Heart left ventricle (tissue), 16 donors: Measurements from ENCODE around the gene ERGIC1. TPM values are rescaled to one million over a fixed set of nuclear protein-coding genes. Genes with fewer than 3 reads are reported as not detected.

Experiments used
- ATAC-seq, 4 donors: fragments of 200-7000 bp; cut with Tn5 transposase; one replicate each; pipeline ENCODE4 v1.9.1; 2020 to 2022; ENCODE audit warnings: moderate library complexity in 4 of 4, mild to moderate bottlenecking in 3 of 4, moderate number of reproducible peaks in 1 of 4
- DNase-seq, 5 donors: peaks; one replicate each; pipeline ENCODE4 v3.0.0-alpha.2; 2020
- H3K27ac ChIP-seq, 12 donors: fragments of 200-600 bp; sonication (generic) in 4 of 12; one replicate each; pipeline versions ENCODE4 v1.5.0 to v1.8.0; 2016 to 2022; ENCODE audit warnings: mild to moderate bottlenecking in 2 of 12
- H3K27me3 ChIP-seq, 9 donors: fragments of 200-600 bp; sonication (generic) in 2 of 9; one replicate each; pipeline versions ENCODE4 v1.5.1 to v1.8.0; 2016 to 2022; ENCODE audit warnings: mild to moderate bottlenecking in 3 of 9
- H3K36me3 ChIP-seq, 9 donors: fragments of 200-600 bp; sonication (generic) in 2 of 9; one replicate each; pipeline versions ENCODE4 v1.5.0 to v1.8.0; 2018 to 2022; ENCODE audit warnings: mild to moderate bottlenecking in 2 of 9
- H3K4me1 ChIP-seq, 12 donors: fragments of 200-600 bp; sonication (generic) in 4 of 12; one replicate each; pipeline versions ENCODE4 v1.5.0 to v1.8.0; 2016 to 2022; ENCODE audit warnings: mild to moderate bottlenecking in 3 of 12
- H3K4me3 ChIP-seq, 12 donors: fragments of 200-600 bp; sonication (generic) in 4 of 12; one replicate each; pipeline versions ENCODE4 v1.5.0 to v1.8.0; 2017 to 2022; ENCODE audit warnings: mild to moderate bottlenecking in 9 of 12, moderate library complexity in 4 of 12
- H3K9me3 ChIP-seq, 12 donors: fragments of 200-600 bp; sonication (generic) in 4 of 12; one replicate each; pipeline versions ENCODE4 v1.5.0 to v1.8.0; 2016 to 2022; ENCODE audit warnings: mild to moderate bottlenecking in 1 of 12
- CTCF ChIP-seq, 12 donors: fragments of 200-600 bp; sonication (generic) in 4 of 12; IDR thresholded peaks; one replicate each; pipeline versions ENCODE4 v1.5.0 to v1.8.0; 2018 to 2022; ENCODE audit warnings: antibody characterized with exemption in 12 of 12, mild to moderate bottlenecking in 5 of 12
- POLR2A ChIP-seq, 2 donors: fragments of 450-650 bp; IDR thresholded peaks; one replicate each; pipeline ENCODE4 v1.6.1; 2017; ENCODE audit warnings: antibody characterized with exemption in 2 of 2, mild to moderate bottlenecking in 2 of 2, moderate library complexity in 2 of 2
- WGBS, 4 donors: extraction: QIAGEN DNeasy Blood & Tissue Kit in 2 of 4; methylation state at CpG; one replicate each; pipeline versions ENCODE4 v1.1.5 to v1.1.7; 2013 to 2018; 5-methylcytosine and 5-hydroxymethylcytosine counted together
- intact Hi-C, 10 donors: fragments of 100-400 bp; cut with DNase I; formaldehyde crosslinking; loops; one replicate each; pipeline versions ENCODE4 v1.11.1 to v1.14.2; 2022
- polyA plus RNA-seq, 2 donors: library from polyadenylated mRNA; stranded (reverse); fragments of 200-250 nt; gene quantifications; one replicate each; pipeline ENCODE4 v1.2.3, GENCODE V29; 2013
- total RNA-seq, 9 donors: library from RNA; depleted of rRNA in 2 of 9; stranded (reverse); fragments of >200 nt in 2 of 9; fragmentation: NEBNext Ultra II Directional in 3 of 9; extraction: Animal tissue kit (Norgen Biotek cat#: 25700) in 3 of 9; gene quantifications; one replicate each; pipeline versions ENCODE4 v1.1.0 to v1.2.4, GENCODE V29; 2016 to 2023
- donor health status: ischemic (EF 13 %, LVEDD 7.1; RV severe dilation, severe dysfunction).
- donor health status: healthy with polysubstance abuse.
- donor health status: DM: no; HTN: yes; CAD: no.
- donor health status: DM: no; HTN: no; CAD: no.
- donor health status: ischemic (EF 25% LVEDD 6.9; RV normal size, moderate dysfunction).
- donor health status: ischemic (EF 25% LVEDD 5.7; RV mildly dilated, moderate dysfunction).
- donor health status: healthy.
- donor health status: DM: yes; HTN: yes; CAD: no.
- donor health status: ischemic (EF 35%, LVEDD 5.7; RV mildly dilated, moderate dysfunction).
- donor health status: nonischemic (EF 11% LVEDD 7.7; RV severe dilation, severe dysfunction).
- donor health status: DM: yes; HTN: yes; CAD: no.
- donor health status: PGD.
- donor health status: ischemic (EF 29% LVEDD 5.4; RV normal size, mild dysfunction).
- donor health status: nonischemic (EF 23%, LVEDD 6.1; RV moderate dilation, normal function).

ERGIC1 gene
- total and polyA plus RNA-seq, 11 donors: 66.6 to 115 (median 84.9) TPM

DNA sequence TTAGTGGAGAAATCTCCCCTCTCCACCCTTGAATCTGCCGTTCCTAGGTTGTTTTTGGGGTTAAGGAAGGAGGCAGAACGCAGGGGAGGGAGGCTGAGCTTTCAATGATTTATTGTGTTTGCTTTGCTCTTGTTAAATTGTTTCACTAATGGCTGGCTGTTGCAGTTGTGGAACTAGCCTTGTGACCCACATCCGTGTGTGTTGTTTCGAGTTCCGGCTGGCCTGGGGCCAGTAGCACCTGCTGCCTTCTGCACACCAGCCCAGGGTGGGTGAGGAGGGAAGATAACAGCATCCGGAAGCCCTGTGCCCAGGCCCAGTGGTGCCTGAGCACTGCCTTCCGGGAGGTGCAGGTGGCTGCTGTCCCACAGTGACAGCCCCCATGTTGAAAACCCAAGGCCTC, 3.6 kb downstream of the ERGIC1 start:
- ATAC-seq (no peak), DNase-seq (no peak)
- intact Hi-C loops: loop anchor here in 2 of 10 donors (10.0 kb wide), 2 partner anchors 63 to 123 kb away; partner anchors contain the start of gene DUSP1 (in 1 of the 2)
- no peaks in the 10 kb centered on the region for H3K9me3 ChIP-seq
- 41 to 57% (median 48%) methylated on average over 6 to 7 of the region's 7 CpGs for WGBS, 4 donors
- H3K36me3 ChIP-seq: peaks cover 0 to 4% (median 0%) of the 10 kb centered on the region in 9 donors
- peaks cover 3 to 60% (median 40%) of the 10 kb centered on the region in 12 donors for H3K4me1 ChIP-seq
- no peak overlapping the region for H3K4me3 ChIP-seq
- H3K27me3 ChIP-seq: no peaks in the 10 kb centered on the region
- no peak for TF ChIP-seq POLR2A (IDR thresholded peaks at IDR 0.05)
- TF ChIP-seq CTCF (IDR thresholded peaks at IDR 0.05): no peak
- peak overlapping the region in 2 of 12 donors; percentile 38 to 87 for H3K27ac ChIP-seq

- Histone ChIP-seq H3K27me3 (no peaks in the 10 kb centered on the region), H3K4me1 (peaks cover 3 to 54% (median 36%) of the 10 kb centered on the region in 12 donors), H3K27ac (peak overlapping the region in 1 of 12 donors; percentile 87), H3K36me3 (peaks cover 0 to 4% (median 0%) of the 10 kb centered on the region in 9 donors), H3K4me3 (no peak overlapping the region), H3K9me3 (no peaks in the 10 kb centered on the region)
- ATAC-seq: no peak
- TF ChIP-seq POLR2A (IDR thresholded peaks at IDR 0.05): no peak
- no peak for TF ChIP-seq CTCF (IDR thresholded peaks at IDR 0.05)
- DNase-seq: no peak
- WGBS, 4 donors: 89 to 94% (median 93%) methylated on average over 3 of the region's 3 CpGs
- intact Hi-C loops: loop anchor here in 2 of 10 donors (10.0 kb wide), 2 partner anchors 64 to 124 kb away; partner anchors contain the start of gene DUSP1 (in 1 of the 2)
Measured at GRCh38 chr5:172838151-172838875, 4.3 kb downstream of the ERGIC1 start.

DNA sequence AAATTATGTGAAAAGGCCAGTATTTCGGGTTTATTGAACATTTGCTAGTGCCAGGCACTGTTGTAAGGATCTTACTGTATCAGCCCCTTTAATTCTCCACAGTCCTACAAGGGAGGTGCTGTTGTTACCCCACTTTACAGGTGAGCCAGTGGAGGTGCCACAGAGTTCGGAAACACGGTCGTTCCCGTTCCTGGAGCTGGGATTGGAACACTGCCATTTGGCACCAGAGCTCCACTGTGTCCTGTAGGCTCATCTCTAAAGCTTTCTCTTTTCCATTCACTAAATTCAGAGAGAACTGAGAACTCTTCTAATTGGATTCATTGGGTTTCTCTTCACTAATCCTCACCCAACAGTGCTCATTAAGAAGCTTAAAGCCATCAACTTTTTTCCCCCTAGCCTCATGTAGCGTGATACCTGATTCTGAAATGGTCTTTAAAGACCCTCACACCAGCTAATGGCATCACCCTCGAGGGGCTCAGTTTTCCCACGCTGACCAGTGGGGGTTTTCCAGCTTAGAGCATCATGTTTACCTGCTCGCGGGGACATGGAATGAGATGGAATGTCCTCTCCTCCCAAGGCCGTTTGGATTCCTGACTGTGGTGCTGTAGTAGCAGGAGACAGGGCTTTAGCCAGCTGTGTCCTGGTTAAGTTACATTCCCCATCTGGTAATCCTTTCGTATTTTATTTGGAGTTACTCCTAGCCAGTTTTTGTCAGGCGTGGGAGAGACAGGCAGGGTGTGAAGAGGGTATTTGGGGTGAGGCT, 5.8 kb downstream of the ERGIC1 start:
- no peaks in the 10 kb centered on the region for H3K27me3 ChIP-seq
- DNase-seq: no peak
- 44 to 47% (median 45%) methylated on average over 13 of the region's 13 CpGs for WGBS, 4 donors
- peak overlapping the region in 1 of 12 donors; percentile 15 for H3K4me3 ChIP-seq
- peak; percentile 42 to 67 (median 53) for ATAC-seq
- TF ChIP-seq CTCF (IDR thresholded peaks at IDR 0.05) (no peak), POLR2A (IDR thresholded peaks at IDR 0.05) (no peak)
- H3K4me1 ChIP-seq: peaks cover 3 to 49% (median 32%) of the 10 kb centered on the region in 12 donors
- intact Hi-C loops: loop anchor here in 2 of 10 donors (10.0 kb wide), 2 partner anchors 65 to 125 kb away; partner anchors contain the start of gene DUSP1 (in 1 of the 2)
- H3K27ac ChIP-seq: peak overlapping the region in 11 of 12 donors; percentile 3 to 87 (median 59)
- peaks cover 0 to 9% (median 0%) of the 10 kb centered on the region in 9 donors for H3K36me3 ChIP-seq
- H3K9me3 ChIP-seq: no peaks in the 10 kb centered on the region
